Endodermal cell (in vitro differentiated cells): ENCODE measurements around the gene PIK3CD. TPM values are rescaled to one million over a fixed set of nuclear protein-coding genes. Genes with fewer than 3 reads are reported as not detected.
A peak's percentile ranks its signal among the peaks of the same experiment; 100 is the strongest.

Experiments
- DNase-seq: peaks from one replicate; pipeline ENCODE4 v3.0.0-alpha.2; 2017
- H3K27ac ChIP-seq: 2 replicates; pipeline ENCODE4 v1.5.1; 2013; ENCODE audit warnings: mild to moderate bottlenecking, low read depth, low read length, moderate library complexity
- H3K27me3 ChIP-seq: 2 replicates; pipeline ENCODE4 v1.6.1; 2013; ENCODE audit warnings: mild to moderate bottlenecking, low read length, moderate library complexity; ENCODE audit not compliant: insufficient read depth, control insufficient read depth, poor library complexity, severe bottlenecking
- H3K36me3 ChIP-seq: 2 replicates; pipeline ENCODE4 v1.7.0; 2013; ENCODE audit warnings: mild to moderate bottlenecking, low read length, moderate library complexity; ENCODE audit not compliant: control insufficient read depth, insufficient read depth
- H3K4me1 ChIP-seq: one replicate; pipeline ENCODE4 v1.7.0; 2013; ENCODE audit warnings: low read length; ENCODE audit not compliant: control insufficient read depth, insufficient read depth
- H3K4me3 ChIP-seq: 2 replicates; pipeline ENCODE4 v1.5.1; 2013; ENCODE audit warnings: mild to moderate bottlenecking, low read length, moderate library complexity
- H3K9ac ChIP-seq: 2 replicates; pipeline ENCODE4 v1.6.1; 2013; ENCODE audit warnings: mild to moderate bottlenecking, low read length, moderate library complexity; ENCODE audit not compliant: poor library complexity, severe bottlenecking; ENCODE audit errors: extremely low read depth
- H3K9me3 ChIP-seq: 2 replicates; pipeline ENCODE4 v1.6.1; 2013; ENCODE audit warnings: mild to moderate bottlenecking, low read length, moderate library complexity; ENCODE audit not compliant: control insufficient read depth
- H3K27ac Mint-ChIP-seq: 2 replicates; pipeline ENCODE4 v1.8.0; 2020; ENCODE audit warnings: mixed read lengths
- H3K27me3 Mint-ChIP-seq: 2 replicates; pipeline ENCODE4 v1.8.0; 2021; ENCODE audit warnings: mild to moderate bottlenecking, mixed read lengths; ENCODE audit not compliant: insufficient read depth
- H3K36me3 Mint-ChIP-seq: 2 replicates; pipeline ENCODE4 v1.8.0; 2020; ENCODE audit warnings: low read depth, mixed read lengths
- H3K4me1 Mint-ChIP-seq: 2 replicates; pipeline ENCODE4 v1.8.0; 2020; ENCODE audit warnings: mixed read lengths
- H3K4me3 Mint-ChIP-seq: 2 replicates; pipeline ENCODE4 v1.8.0; 2020; ENCODE audit warnings: mild to moderate bottlenecking, moderate library complexity, mixed read lengths
- H3K9me3 Mint-ChIP-seq: 2 replicates; pipeline ENCODE4 v1.8.0; 2020; ENCODE audit warnings: mild to moderate bottlenecking, mixed read lengths
- WGBS, 2 experiments: methylation state at CpG; one replicate each; pipeline versions ENCODE4 v1.1.5 to v1.1.7; 2013; ENCODE audit warnings: missing lambda C conversion rate in 2 of 2, mixed read lengths in 1 of 2; ENCODE audit not compliant: insufficient coverage in 1 of 2, insufficient read length in 1 of 2; 5-methylcytosine and 5-hydroxymethylcytosine counted together
- total RNA-seq, 2 donors: library from RNA; stranded (reverse); fragmentation: NEBNext Ultra II Directional in 1 of 2; extraction: Animal tissue kit (Norgen Biotek cat#: 25700) in 1 of 2; gene quantifications; 2 replicates in 1 of 2; 3 replicates in 1 of 2; pipeline ENCODE4 v1.2.1, GENCODE V29; 2021
- TF ChIP-seq, protein P1 (sequence below): fragments of 200-600 bp; sonication (generic); conservative IDR thresholded peaks from 2 replicates; pipeline ENCODE4 v1.5.0; 2021; ENCODE audit warnings: antibody characterized with exemption, mild to moderate bottlenecking

PIK3CD gene
- total RNA-seq, 2 donors from 2014 or later: 13.9 to 14.2 TPM

DNA sequence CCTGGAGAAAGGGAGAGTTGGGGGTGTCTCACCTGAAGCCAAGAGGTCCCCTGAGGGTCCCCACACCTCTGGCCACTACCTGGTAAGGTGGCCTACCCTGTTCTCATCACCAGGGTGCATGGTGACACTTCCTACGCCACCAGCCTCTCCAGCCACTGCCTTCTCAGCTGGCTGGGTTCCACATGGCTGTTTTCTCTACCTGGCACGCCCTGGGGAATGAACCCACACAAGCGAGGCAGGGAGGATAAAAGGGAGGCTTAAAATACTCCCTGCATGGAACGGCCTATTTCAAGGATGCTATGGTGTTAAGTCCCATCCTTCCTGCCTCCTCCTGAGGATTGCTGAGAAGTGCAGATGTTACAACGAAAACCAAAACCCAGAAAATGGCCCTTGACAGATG lies 84.7 kb downstream of the PIK3CD start:
- Mint-ChIP-seq H3K27me3 (no peaks in the 10 kb centered on the region), H3K27ac (no peak overlapping the region), H3K9me3 (peaks cover 8% of the 10 kb centered on the region), H3K4me1 (no peaks in the 10 kb centered on the region), H3K4me3 (no peak overlapping the region), H3K36me3 (peaks cover 93% of the 10 kb centered on the region)
- H3K4me1 ChIP-seq: no peaks in the 10 kb centered on the region
- H3K9ac ChIP-seq: no peak overlapping the region
- H3K4me3 ChIP-seq: no peak overlapping the region
- peaks cover 92% of the 10 kb centered on the region for H3K36me3 ChIP-seq
- DNase-seq: no peak
- no peaks in the 10 kb centered on the region for H3K9me3 ChIP-seq
- no peak overlapping the region for H3K27ac ChIP-seq
- TF ChIP-seq, protein P1, sequence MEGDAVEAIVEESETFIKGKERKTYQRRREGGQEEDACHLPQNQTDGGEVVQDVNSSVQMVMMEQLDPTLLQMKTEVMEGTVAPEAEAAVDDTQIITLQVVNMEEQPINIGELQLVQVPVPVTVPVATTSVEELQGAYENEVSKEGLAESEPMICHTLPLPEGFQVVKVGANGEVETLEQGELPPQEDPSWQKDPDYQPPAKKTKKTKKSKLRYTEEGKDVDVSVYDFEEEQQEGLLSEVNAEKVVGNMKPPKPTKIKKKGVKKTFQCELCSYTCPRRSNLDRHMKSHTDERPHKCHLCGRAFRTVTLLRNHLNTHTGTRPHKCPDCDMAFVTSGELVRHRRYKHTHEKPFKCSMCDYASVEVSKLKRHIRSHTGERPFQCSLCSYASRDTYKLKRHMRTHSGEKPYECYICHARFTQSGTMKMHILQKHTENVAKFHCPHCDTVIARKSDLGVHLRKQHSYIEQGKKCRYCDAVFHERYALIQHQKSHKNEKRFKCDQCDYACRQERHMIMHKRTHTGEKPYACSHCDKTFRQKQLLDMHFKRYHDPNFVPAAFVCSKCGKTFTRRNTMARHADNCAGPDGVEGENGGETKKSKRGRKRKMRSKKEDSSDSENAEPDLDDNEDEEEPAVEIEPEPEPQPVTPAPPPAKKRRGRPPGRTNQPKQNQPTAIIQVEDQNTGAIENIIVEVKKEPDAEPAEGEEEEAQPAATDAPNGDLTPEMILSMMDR: no peak
- H3K27me3 ChIP-seq: no peaks in the 10 kb centered on the region
- 94 to 97% methylated on average over 5 of the region's 5 CpGs for WGBS, 2 experiments

GRCh38 chr1:9737057-9737456 lies 85.5 kb downstream of the PIK3CD start:
- H3K9ac ChIP-seq: no peak overlapping the region
- no peak for DNase-seq
- no peak overlapping the region for H3K27ac ChIP-seq
- TF ChIP-seq, protein P1: no peak
- 86 to 95% methylated on average over 6 to 9 of the region's 9 CpGs for WGBS, 2 experiments
- H3K4me3 ChIP-seq: no peak overlapping the region
- Mint-ChIP-seq H3K4me1 (no peaks in the 10 kb centered on the region), H3K27me3 (no peaks in the 10 kb centered on the region), H3K36me3 (peaks cover 93% of the 10 kb centered on the region), H3K27ac (no peak overlapping the region), H3K4me3 (no peak overlapping the region), H3K9me3 (peaks cover 8% of the 10 kb centered on the region)
- no peaks in the 10 kb centered on the region for H3K9me3 ChIP-seq
- no peaks in the 10 kb centered on the region for H3K27me3 ChIP-seq
- H3K4me1 ChIP-seq: no peaks in the 10 kb centered on the region
- peaks cover 92% of the 10 kb centered on the region for H3K36me3 ChIP-seq

- H3K27me3 Mint-ChIP-seq: no peaks in the 10 kb centered on the region
- H3K9me3 Mint-ChIP-seq: peaks cover 8% of the 10 kb centered on the region
- TF ChIP-seq, protein P1: no peak
- no peaks in the 10 kb centered on the region for H3K27me3 ChIP-seq
- H3K27ac ChIP-seq: peak overlapping the region; percentile 4
- no peak overlapping the region for H3K4me3 Mint-ChIP-seq
- H3K4me3 ChIP-seq: no peak overlapping the region
- H3K9ac ChIP-seq: no peak overlapping the region
- H3K9me3 ChIP-seq: no peaks in the 10 kb centered on the region
- peak overlapping the region; percentile 83 for H3K27ac Mint-ChIP-seq
- no peak for DNase-seq
- H3K36me3 Mint-ChIP-seq: peaks cover 90% of the 10 kb centered on the region
- no peaks in the 10 kb centered on the region for H3K4me1 Mint-ChIP-seq
- 96 to 98% methylated on average over 9 to 10 of the region's 10 CpGs for WGBS, 2 experiments
- H3K36me3 ChIP-seq: peaks cover 91% of the 10 kb centered on the region
- H3K4me1 ChIP-seq: no peaks in the 10 kb centered on the region
Measured at GRCh38 chr1:9737671-9738070, 86.1 kb downstream of the PIK3CD start.
